ENCODE results near the gene CPEB1.

DNA sequence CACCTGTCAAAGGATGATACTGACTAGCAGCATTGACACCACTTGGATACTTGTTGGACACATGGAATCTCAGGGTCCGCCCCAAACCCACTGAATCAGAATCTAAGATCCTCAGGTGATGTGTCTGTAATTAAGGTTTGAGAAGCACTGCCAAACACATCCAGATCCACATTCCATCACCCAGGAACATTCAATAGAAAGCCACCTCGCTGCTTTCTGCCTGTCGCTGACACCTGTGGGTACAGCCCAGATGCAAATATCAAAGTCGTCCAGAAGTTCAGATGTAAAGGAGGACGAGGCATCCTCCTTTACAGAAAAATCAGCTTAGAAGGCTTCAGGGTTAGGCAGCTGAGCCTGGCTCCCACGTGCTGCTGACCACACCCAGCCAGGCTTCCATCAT is 101.7 kb downstream of the CPEB1 start:
- TF ChIP-seq, protein P1, sequence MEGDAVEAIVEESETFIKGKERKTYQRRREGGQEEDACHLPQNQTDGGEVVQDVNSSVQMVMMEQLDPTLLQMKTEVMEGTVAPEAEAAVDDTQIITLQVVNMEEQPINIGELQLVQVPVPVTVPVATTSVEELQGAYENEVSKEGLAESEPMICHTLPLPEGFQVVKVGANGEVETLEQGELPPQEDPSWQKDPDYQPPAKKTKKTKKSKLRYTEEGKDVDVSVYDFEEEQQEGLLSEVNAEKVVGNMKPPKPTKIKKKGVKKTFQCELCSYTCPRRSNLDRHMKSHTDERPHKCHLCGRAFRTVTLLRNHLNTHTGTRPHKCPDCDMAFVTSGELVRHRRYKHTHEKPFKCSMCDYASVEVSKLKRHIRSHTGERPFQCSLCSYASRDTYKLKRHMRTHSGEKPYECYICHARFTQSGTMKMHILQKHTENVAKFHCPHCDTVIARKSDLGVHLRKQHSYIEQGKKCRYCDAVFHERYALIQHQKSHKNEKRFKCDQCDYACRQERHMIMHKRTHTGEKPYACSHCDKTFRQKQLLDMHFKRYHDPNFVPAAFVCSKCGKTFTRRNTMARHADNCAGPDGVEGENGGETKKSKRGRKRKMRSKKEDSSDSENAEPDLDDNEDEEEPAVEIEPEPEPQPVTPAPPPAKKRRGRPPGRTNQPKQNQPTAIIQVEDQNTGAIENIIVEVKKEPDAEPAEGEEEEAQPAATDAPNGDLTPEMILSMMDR (tag by site-specific recombination; IDR thresholded peaks at IDR 0.05), result no peak
- TF ChIP-seq ZNF670 (tag by site-specific recombination; IDR thresholded peaks at IDR 0.05; ENCODE audit: low read depth) (no peak), REPIN1 (tag by site-specific recombination; IDR thresholded peaks at IDR 0.05; ENCODE audit: low read depth) (no peak), ZBTB7A (tag by site-specific recombination; IDR thresholded peaks at IDR 0.05; ENCODE audit: low read depth) (no peak), SCRT2 (tag by site-specific recombination; IDR thresholded peaks at IDR 0.05) (peak; percentile 77), ZNF624 (tag by site-specific recombination; IDR thresholded peaks at IDR 0.05) (no peak), ZNF155 (tag by site-specific recombination; IDR thresholded peaks at IDR 0.05) (no peak), ZNF133 (tag by site-specific recombination; IDR thresholded peaks at IDR 0.05) (no peak), YY1 (tag by site-specific recombination; IDR thresholded peaks at IDR 0.05) (no peak), ZXDB (tag by site-specific recombination; IDR thresholded peaks at IDR 0.05) (no peak), ZNF549 (tag by site-specific recombination; IDR thresholded peaks at IDR 0.05) (no peak), ZBTB8A (tag by site-specific recombination; IDR thresholded peaks at IDR 0.05) (no peak)
- TF ChIP-seq, protein P2, sequence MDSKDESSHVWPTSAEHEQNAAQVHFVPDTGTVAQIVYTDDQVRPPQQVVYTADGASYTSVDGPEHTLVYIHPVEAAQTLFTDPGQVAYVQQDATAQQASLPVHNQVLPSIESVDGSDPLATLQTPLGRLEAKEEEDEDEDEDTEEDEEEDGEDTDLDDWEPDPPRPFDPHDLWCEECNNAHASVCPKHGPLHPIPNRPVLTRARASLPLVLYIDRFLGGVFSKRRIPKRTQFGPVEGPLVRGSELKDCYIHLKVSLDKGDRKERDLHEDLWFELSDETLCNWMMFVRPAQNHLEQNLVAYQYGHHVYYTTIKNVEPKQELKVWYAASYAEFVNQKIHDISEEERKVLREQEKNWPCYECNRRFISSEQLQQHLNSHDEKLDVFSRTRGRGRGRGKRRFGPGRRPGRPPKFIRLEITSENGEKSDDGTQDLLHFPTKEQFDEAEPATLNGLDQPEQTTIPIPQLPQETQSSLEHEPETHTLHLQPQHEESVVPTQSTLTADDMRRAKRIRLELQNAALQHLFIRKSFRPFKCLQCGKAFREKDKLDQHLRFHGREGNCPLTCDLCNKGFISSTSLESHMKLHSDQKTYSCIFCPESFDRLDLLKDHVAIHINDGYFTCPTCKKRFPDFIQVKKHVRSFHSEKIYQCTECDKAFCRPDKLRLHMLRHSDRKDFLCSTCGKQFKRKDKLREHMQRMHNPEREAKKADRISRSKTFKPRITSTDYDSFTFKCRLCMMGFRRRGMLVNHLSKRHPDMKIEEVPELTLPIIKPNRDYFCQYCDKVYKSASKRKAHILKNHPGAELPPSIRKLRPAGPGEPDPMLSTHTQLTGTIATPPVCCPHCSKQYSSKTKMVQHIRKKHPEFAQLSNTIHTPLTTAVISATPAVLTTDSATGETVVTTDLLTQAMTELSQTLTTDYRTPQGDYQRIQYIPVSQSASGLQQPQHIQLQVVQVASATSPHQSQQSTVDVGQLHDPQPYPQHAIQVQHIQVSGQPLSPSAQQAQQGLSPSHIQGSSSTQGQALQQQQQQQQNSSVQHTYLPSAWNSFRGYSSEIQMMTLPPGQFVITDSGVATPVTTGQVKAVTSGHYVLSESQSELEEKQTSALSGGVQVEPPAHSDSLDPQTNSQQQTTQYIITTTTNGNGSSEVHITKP (tag by site-specific recombination; IDR thresholded peaks at IDR 0.05), result no peak
- TF ChIP-seq, protein P3, sequence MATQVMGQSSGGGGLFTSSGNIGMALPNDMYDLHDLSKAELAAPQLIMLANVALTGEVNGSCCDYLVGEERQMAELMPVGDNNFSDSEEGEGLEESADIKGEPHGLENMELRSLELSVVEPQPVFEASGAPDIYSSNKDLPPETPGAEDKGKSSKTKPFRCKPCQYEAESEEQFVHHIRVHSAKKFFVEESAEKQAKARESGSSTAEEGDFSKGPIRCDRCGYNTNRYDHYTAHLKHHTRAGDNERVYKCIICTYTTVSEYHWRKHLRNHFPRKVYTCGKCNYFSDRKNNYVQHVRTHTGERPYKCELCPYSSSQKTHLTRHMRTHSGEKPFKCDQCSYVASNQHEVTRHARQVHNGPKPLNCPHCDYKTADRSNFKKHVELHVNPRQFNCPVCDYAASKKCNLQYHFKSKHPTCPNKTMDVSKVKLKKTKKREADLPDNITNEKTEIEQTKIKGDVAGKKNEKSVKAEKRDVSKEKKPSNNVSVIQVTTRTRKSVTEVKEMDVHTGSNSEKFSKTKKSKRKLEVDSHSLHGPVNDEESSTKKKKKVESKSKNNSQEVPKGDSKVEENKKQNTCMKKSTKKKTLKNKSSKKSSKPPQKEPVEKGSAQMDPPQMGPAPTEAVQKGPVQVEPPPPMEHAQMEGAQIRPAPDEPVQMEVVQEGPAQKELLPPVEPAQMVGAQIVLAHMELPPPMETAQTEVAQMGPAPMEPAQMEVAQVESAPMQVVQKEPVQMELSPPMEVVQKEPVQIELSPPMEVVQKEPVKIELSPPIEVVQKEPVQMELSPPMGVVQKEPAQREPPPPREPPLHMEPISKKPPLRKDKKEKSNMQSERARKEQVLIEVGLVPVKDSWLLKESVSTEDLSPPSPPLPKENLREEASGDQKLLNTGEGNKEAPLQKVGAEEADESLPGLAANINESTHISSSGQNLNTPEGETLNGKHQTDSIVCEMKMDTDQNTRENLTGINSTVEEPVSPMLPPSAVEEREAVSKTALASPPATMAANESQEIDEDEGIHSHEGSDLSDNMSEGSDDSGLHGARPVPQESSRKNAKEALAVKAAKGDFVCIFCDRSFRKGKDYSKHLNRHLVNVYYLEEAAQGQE (tag by site-specific recombination; IDR thresholded peaks at IDR 0.05), result no peak

Measured in HEK293 (cell line).